Islet precursor cell (in vitro differentiated cells): Measurements from ENCODE around the gene CFAP43.

Experiments
- DNase-seq: peaks from one replicate; pipeline ENCODE4 v3.0.0-alpha.2; 2018

The CFAP43 gene

GRCh38 chr10:104130041-104130440, 102.1 kb downstream of the CFAP43 start:
- DNase-seq = no peak

DNA sequence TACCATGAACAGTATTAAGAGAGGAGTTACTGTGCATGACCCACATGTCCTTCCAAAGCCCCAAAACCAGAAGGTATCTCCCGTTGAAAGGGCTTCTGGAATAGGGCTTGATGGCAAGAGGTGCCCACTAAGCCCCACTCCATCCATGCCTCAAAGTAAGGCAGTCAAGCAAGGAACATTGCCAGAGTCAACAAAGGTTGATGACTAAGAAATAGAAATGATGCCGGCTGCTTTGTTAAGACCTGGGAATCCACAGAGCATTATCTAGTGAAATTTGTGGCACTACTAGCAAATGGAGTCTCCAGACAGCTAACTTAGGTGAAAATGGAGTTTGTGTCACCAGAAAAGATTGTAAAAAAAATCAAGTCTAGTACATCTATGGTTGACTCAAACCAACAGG, 104.0 kb downstream of the CFAP43 start:
- DNase-seq = no peak

GRCh38 chr10:104127411-104127810, 104.8 kb downstream of the CFAP43 start:
- peak; percentile 53 for DNase-seq

GRCh38 chr10:104123397-104123796, 108.8 kb downstream of the CFAP43 start:
- no peak for DNase-seq

DNA sequence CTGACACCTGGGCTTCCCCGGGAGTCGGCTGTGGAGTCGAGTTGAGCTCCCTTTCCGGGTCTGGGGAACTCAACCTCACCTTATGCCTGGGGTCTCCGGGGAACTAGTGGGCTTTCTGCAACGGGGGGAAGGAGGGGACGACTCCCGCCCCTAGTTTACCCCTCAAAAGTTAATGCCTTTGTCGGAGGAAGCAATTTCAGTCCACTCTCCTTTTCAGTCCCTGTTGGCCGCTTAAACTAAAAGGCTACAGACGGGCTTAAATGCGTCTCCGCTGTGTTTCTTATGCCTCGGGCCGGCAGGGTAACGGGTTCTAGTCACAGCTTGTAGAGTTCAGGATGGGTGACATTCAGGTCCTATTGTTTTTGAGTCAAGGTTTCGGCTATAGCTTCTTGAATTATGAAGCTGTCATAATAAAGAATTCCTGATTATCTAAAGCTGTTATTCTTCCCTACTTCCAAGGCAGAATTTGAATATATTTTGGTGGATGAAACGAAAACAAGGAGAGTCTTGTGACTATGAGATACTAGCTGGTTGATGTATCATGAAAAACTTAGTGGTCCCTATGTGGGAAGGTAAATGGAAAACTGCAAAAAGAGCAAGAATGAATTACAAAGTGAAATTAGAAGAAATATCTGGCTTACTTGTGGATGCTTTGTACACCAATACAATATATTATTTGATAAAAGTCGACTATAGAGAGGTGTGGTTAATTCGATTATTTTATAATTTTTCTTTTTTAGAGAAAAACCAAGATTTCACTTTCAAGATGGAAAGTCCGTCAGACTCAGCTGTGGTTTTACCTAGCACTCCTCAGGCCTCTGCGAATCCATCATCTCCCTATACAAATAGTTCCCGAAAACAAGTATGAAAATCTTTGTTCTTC, 109.7 kb downstream of the CFAP43 start:
- no peak for DNase-seq

DNA sequence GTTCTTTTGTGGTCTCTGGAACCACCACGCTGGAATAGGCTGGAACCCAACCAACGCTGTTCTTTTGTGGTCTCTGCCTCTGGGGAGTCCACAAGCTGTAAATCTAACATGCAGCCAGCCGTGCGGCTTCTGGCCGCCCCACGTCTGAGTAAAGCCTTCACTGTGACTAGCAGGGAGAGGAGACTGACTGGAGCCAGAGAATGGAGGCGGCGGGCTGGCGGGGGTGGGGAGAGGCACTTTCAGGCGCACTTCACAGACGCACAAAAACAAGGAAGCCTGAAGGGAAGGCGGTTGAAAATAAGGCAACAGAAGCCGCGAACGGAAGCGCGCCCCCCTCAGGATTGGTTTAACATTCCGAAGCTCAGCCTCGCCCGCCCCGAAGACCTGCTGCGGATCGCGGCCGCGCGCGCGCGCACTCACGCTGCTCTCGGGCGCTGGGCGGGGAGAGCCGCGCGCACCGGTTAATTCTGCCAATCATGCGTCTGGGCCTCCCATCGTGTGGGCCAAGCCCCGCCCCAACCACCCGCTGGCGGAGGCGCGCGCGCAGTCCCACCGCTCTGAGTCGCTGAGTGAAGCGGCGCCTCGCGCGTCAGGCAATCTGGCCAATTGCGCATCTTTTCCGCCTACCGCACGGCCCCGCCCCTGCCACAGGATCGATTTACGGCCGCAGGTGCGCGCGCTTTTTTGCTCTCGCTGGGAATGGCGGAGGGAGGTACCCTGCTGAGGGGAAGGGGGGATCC, 110.5 kb downstream of the CFAP43 start, which contains the start of gene SFR1:
TSS of gene SFR1 (plus strand) at position 687 of the 740 bp plus-strand sequence. CDS start at position 700, 13 bp downstream.
- DNase-seq = peak; percentile 99

DNA sequence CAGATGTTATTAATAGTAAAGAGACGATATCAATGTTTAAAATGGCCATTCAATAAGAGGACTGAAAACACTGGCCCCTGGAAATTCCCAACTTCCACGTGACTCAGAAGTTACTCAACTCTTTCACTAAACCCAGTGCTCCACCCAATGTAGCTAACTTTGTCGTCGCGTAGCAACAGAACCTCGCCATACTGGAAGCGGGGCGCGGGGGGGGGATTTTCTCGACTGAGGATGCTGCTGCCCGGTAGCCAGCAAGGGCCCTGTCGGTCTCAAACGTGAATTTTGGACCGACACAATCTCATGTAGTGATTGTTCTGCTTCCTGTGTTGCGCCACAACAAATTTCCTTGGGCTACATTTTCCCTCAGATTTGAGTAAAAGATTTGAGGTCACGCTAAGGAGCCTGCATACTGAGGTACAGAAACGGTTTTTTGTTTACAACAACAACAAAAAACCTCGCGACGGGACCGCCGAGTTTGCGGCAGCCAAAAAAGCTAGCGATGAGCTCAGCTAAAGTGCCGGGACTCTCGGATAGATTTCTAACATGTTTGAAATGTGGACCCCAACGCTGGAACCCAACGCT, 111.2 kb downstream of the CFAP43 start:
- peak; percentile 94 for DNase-seq

- DNase-seq = no peak
Observed at GRCh38 chr10:104120512-104120902, 111.7 kb downstream of the CFAP43 start.

DNA sequence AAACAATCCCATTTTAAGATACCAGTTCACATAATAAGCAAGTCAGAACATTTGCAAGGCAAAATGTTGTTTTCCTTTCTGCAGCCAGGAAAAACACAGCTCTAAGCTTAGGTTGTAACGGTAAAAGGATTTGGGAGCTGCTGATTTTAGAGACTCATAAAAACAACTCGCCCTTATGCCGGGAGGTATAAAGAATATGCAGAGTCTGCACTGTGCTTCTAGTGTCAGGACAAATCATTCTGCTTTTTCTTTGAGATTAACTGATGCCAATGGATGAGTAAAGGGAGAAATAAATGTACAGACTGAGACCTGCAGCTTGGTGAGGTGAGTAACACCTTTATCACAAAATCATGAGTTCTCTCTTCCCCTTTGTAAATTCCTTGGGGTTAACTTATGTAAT, 112.2 kb downstream of the CFAP43 start:
- no peak for DNase-seq

DNA sequence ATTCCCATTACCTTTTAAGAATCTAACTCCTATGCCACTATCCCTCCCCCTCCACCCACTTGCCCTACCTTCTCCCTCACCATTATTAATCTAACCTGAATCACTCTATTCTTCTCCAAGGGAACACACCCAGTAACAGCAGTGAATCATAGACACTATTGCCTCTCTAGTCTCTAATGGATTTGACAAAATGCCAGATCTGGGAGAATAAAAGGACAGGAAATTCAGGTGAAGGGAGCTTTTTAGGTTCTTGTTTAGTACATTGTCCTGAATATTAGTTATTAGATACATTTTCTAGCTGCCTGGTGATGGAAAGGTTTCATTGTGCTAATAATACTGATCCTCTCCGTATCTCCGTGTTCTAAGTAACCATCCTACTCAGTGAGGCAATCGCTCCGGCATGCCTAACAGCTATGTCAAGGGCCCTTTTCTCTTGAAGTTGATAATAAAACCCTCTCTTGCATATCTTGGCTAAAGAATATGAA, 114.3 kb downstream of the CFAP43 start:
- no peak for DNase-seq

GRCh38 chr10:104113376-104113956, 118.7 kb downstream of the CFAP43 start:
- DNase-seq = no peak

GRCh38 chr10:104109908-104110662, 122.1 kb downstream of the CFAP43 start:
- DNase-seq = no peak

- no peak for DNase-seq
Observed at GRCh38 chr10:104104926-104105325, 127.2 kb downstream of the CFAP43 start.

- DNase-seq = no peak
Observed at GRCh38 chr10:104104418-104104817, 127.7 kb downstream of the CFAP43 start.

GRCh38 chr10:104103956-104104355, 128.2 kb downstream of the CFAP43 start:
- no peak for DNase-seq

GRCh38 chr10:104101902-104102301, 130.3 kb downstream of the CFAP43 start:
- DNase-seq = no peak

DNA sequence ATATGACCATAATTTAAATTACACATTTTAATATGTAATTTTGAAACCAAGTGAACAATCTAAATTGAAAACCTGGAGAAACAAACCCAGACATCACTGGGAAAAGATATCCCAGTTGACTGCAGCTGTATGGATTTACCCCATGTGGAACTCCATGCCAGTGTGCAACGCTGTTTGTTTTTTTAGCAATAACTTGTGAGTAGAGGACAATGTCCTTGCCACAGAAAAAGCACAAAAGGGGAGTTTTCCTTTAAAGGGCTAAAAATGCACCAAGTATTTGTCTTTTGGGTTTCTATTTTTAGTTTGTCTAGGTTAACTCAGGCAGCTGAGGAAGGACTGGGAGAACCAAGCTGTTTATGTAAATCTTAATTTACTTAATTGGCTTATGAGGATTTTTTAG, 131.4 kb downstream of the CFAP43 start:
- DNase-seq = no peak

DNA sequence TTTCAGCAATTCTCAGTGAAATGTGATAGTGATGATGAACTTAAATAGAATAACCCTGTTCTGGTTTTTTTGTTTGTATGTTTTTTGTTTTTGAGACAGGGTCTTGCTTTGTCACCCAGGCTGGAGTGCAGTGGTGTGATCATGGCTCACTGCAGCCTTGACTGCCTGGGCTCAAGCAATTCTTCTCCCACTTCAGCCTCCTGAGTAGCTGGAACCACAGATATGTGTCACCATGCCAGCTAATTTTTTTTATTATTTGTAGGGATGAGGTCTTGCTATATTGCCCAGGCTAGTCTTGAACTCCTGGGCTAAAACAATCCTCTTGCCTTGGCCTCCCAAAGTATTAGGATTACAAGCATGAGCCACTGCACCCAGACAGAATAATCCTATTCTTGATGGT, 132.2 kb downstream of the CFAP43 start:
- no peak for DNase-seq

- DNase-seq = no peak
Observed at GRCh38 chr10:104099269-104099668, 132.9 kb downstream of the CFAP43 start.

DNA sequence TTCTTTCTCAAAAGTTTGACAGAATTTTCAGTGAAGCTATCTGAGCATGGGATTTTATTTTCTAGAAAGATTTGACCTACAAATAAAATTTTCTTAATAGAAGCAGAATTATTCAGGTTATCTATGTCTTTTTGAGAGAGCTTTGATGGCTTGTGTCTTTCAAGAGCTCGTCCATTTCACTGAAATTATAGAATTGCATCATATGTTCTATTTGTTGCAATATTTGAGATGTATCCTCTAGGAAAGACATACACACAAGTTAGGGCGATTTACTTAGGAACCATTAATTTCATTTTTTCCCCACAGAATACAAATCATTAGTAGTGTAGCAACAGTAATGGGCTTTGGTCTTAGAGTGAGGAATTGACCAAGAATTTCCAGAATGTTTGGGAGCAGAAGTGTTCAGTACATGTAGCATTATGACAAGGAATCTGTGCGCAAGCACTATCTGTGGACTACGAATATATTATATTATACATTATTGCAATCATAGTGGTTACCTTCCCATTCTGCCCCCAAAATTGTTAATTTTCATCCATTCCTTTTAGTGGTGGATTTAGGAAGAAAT, 133.7 kb downstream of the CFAP43 start:
- no peak for DNase-seq

- DNase-seq = no peak
Observed at GRCh38 chr10:104096692-104097091, 135.5 kb downstream of the CFAP43 start.

DNA sequence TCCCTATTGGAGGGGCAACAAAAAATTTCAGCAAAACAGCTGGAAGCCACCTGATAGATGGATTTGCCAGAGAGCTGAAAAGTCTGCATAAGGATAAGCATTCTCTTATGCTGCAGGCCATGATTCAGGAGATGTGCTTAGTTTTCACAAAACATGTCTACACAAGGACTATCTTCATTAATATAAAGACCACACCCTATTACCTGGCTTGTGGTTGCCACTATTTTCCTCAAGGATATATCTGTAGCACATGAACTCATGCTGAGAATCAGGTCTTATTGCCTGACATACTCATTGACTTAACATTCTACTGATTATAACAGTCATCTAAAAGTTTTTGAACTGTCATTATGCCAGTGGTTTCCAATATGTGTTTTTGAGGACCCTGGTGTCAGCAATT, 139.4 kb downstream of the CFAP43 start:
- DNase-seq = no peak
